Stimulated activated naive CD8-positive, alpha-beta T cell treated with anti-CD3 and anti-CD28 coated beads, Interleukin-15, amount 100 ng/mL, for 72 hours (primary cell): ENCODE results near the gene PTPRG.

Source experiments
- ATAC-seq: fragments of 150-1000 bp; cut with Tn5 transposase; 2 replicates; pipeline ENCODE4 v1.10.0; 2021; ENCODE audit warnings: mild to moderate bottlenecking, moderate library complexity
- DNase-seq, 2 donors: peaks; one replicate each; pipeline ENCODE4 v3.0.0; 2021 to 2022
- H3K27ac Mint-ChIP-seq, 2 donors: one replicate each; pipeline ENCODE4 v1.8.0; 2022; ENCODE audit warnings: mild to moderate bottlenecking in 2 of 2, mixed read lengths in 2 of 2, moderate library complexity in 2 of 2
- H3K27me3 Mint-ChIP-seq: one replicate; pipeline ENCODE4 v1.8.0; 2022; ENCODE audit warnings: mixed read lengths
- H3K4me1 Mint-ChIP-seq: one replicate; pipeline ENCODE4 v1.8.0; 2022; ENCODE audit warnings: mild to moderate bottlenecking, mixed read lengths
- H3K4me3 Mint-ChIP-seq, 2 donors: one replicate each; pipeline ENCODE4 v1.8.0; 2022; ENCODE audit warnings: mild to moderate bottlenecking in 2 of 2, mixed read lengths in 2 of 2, moderate library complexity in 1 of 2
- H3K9me3 Mint-ChIP-seq, 2 donors: one replicate each; pipeline ENCODE4 v1.8.0; 2022; ENCODE audit warnings: mixed read lengths in 2 of 2

The PTPRG gene

DNA sequence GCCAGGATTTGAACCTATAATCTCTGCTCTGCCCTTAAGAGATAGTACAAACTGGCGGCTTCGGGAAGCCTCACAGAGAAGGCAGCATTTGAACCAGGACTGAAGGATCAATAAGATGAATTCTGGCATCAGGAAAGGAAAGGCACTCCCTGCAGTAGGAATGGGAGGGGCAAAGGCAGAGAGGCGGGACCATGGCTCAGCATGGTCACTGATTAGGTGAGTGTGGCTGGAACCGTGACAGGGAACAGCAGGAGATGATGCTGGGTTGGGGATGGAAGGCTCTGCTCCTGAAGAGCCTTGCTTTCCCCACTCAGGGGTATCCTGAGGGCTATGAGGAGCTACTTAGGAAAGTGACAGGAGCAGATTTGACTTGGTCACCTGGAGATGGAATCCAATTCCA, 653.5 kb downstream of the PTPRG start:
- DNase-seq: no peak
- no peak overlapping the region for H3K27ac Mint-ChIP-seq
- ATAC-seq: no peak
- H3K4me3 Mint-ChIP-seq: no peak overlapping the region
- no peaks in the 10 kb centered on the region for H3K4me1 Mint-ChIP-seq
- H3K27me3 Mint-ChIP-seq: peaks cover 7% of the 10 kb centered on the region
- H3K9me3 Mint-ChIP-seq: no peaks in the 10 kb centered on the region

DNA sequence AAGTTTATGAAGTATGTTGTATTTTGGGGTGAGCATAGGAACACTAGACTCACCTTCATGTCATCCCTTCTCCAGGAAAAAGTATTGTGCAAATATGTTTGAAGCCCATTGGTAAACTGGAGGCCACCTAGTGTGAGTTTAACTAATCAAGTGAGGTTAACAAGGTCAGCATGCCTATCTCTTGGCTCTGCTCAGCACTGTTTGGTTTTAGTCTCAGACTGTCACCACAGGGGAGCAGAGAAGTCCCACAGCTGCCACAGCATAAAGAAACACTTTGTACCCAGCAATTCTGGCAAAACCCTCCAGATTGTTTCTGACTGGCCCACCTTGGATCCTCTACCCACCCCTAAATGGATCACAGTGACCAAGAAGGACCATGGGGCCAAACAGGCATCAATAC, 659.2 kb downstream of the PTPRG start:
- ATAC-seq (no peak), DNase-seq (no peak)
- Mint-ChIP-seq H3K4me1 (no peaks in the 10 kb centered on the region), H3K27me3 (peaks cover 12% of the 10 kb centered on the region), H3K9me3 (no peaks in the 10 kb centered on the region), H3K27ac (no peak overlapping the region), H3K4me3 (no peak overlapping the region)

DNA sequence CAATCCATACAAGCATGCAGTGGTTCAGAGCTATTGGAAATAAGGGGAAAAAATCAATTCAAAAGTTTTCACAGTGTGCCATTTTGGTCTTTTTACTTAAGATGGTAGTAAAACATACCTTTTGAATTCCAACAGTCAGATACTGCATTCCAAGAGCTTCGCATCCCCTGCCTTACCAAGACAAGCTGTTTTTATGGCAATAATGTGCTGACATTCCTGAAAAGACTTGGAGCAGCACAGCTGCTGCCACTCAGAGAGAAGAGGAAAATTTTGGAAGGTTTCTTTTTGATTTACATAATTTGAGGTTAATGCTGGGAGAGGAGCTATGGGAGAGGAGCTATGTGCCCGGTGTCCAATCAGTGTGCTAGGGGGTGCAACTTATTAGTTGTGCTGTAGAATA, 663.7 kb downstream of the PTPRG start:
- no peak for ATAC-seq
- Mint-ChIP-seq H3K4me1 (no peaks in the 10 kb centered on the region), H3K4me3 (no peak overlapping the region), H3K9me3 (no peaks in the 10 kb centered on the region), H3K27ac (no peak overlapping the region), H3K27me3 (peaks cover 22% of the 10 kb centered on the region)
- no peak for DNase-seq

DNA sequence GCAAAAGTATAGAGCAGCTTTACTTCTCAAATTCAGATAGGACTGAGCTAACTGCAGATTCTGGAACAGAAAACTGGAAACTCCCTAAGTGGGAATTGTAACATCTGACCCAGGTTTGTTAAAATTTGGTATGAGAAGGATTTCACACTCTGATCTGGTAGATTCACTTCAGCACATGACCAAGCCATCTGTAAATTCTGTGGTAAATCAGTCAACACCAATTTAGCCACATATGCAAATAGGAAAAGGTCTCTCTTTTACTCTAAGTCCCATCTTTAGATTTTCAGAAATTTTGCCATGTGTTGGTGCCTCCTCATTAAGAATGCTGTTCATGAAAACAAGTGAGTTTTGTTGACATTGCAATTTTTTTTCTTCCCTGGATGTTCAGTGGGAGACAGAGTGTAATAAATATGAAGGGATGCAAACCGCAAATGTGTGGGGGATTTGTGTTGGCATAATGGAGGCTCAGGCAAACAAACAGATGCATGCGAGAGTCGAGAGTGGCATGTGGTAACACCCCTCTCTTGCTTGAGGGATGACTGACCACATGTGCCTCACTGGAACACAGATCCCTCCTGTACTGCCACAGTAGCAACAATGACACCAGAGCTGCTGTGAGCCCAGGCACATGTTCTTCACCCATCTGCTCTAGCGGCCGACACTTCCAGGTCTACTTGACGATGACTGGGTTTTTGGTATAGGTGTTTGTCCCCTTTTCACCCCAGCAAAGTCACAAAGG, 665.4 kb downstream of the PTPRG start:
- Mint-ChIP-seq H3K27ac (no peak overlapping the region), H3K4me1 (no peaks in the 10 kb centered on the region), H3K9me3 (no peaks in the 10 kb centered on the region), H3K4me3 (no peak overlapping the region), H3K27me3 (peaks cover 31% of the 10 kb centered on the region)
- ATAC-seq (no peak), DNase-seq (no peak)

DNA sequence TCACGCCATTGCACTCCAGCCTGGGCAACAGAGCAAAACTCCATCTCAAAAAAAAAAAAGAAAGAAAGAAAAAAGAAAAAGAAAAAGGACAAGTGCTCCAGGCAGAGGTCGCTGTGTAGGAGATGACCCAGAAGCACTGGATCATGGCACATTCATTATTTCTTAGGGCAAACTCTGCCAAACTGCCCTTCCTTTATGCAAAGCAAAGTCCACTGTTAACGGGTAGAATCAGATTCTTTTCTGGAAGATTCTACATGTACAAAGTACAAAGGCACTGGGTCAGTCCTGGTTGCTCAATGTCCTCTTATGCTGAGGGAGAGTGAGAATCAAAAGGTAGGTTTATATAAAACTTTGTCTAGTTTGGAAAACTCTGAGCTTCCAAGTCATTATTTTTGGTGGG, 667.1 kb downstream of the PTPRG start:
- ATAC-seq: no peak
- Mint-ChIP-seq H3K27ac (no peak overlapping the region), H3K9me3 (no peaks in the 10 kb centered on the region), H3K27me3 (peaks cover 26% of the 10 kb centered on the region), H3K4me3 (no peak overlapping the region), H3K4me1 (no peaks in the 10 kb centered on the region)
- DNase-seq: no peak

DNA sequence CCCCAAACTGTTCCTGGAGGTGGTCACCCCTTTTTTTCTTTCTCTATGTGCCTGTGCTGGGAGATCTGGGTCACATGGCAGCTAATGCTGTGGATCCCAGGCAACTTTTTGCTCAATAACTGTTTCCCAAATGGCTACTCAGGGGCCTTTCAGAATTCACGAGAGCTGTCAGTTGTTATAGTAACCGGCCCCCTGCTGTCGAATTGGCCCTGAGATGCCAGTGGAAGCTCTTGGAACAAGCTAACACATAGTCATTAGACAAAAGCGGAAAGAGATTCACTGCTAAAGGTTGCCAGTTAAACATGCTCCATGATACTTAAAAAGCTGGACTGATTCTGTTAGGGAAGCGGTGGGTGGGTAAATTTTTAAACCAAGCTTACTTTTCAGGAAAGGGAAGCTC, 667.8 kb downstream of the PTPRG start:
- Mint-ChIP-seq H3K27me3 (peaks cover 26% of the 10 kb centered on the region), H3K4me1 (no peaks in the 10 kb centered on the region), H3K27ac (no peak overlapping the region), H3K9me3 (no peaks in the 10 kb centered on the region), H3K4me3 (no peak overlapping the region)
- ATAC-seq (no peak), DNase-seq (no peak)

DNA sequence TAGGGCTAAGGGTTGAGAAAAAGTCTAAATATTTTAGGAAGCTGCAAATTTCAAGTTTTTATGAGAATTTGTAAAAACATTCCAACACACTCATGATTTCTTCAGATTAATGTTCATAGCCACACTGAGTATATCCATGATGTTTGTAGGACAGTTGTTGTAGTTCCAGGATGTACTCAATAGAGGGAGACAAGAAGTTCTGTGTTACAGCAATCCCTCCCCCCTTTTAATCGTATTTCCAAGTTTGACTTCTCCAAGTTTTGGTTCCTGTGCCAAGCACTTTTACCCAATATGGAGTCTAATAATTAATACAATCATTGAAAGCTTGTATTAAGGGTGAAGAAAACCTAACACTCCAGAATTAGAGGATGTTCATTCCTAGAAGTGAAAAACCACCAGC, 668.5 kb downstream of the PTPRG start:
- Mint-ChIP-seq H3K27ac (no peak overlapping the region), H3K4me1 (no peaks in the 10 kb centered on the region), H3K4me3 (no peak overlapping the region), H3K9me3 (no peaks in the 10 kb centered on the region), H3K27me3 (peaks cover 26% of the 10 kb centered on the region)
- DNase-seq (no peak), ATAC-seq (no peak)

DNA sequence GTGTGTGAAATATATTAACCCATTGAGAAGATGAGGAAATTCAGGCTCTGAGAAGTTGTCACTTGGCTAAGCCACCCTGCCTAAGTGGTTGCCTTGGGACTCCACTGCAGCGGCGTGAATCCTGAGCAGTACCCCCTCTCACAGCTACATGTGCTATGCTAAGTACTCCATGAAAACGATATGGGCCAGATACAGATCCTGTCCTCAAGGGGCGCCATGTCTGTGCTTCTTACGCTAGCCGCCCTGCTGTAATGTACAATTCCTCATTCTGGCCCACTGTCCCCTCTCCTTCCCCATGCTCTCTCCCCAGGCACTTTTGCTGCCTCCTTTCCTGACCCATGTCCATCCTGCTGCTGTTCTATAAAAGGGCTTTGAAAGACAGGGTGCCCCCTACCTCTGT, 671.7 kb downstream of the PTPRG start:
- no peak overlapping the region for H3K4me3 Mint-ChIP-seq
- ATAC-seq (no peak), DNase-seq (no peak)
- peaks cover 12% of the 10 kb centered on the region for H3K27me3 Mint-ChIP-seq
- H3K27ac Mint-ChIP-seq: no peak overlapping the region
- no peaks in the 10 kb centered on the region for H3K4me1 Mint-ChIP-seq
- no peaks in the 10 kb centered on the region for H3K9me3 Mint-ChIP-seq

DNA sequence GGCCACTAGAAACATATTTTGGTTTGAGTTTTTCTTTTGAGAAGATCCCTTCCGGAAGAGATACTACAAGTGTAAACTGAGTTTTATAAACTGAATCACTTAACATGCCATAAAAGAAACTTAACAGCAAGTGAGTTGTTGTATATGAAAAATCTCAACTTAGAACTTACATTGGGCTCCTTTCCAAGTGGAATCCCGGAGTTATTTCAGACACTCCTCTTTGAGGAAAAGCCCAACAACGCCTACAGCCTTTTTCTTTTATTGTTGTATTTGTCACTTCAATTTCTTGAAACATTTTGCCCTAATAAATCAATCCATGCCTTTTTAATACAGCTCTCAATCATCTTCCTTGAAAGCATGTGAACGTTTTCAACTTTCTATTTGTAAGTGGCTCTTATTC, 674.6 kb downstream of the PTPRG start:
- ATAC-seq (no peak), DNase-seq (no peak)

DNA sequence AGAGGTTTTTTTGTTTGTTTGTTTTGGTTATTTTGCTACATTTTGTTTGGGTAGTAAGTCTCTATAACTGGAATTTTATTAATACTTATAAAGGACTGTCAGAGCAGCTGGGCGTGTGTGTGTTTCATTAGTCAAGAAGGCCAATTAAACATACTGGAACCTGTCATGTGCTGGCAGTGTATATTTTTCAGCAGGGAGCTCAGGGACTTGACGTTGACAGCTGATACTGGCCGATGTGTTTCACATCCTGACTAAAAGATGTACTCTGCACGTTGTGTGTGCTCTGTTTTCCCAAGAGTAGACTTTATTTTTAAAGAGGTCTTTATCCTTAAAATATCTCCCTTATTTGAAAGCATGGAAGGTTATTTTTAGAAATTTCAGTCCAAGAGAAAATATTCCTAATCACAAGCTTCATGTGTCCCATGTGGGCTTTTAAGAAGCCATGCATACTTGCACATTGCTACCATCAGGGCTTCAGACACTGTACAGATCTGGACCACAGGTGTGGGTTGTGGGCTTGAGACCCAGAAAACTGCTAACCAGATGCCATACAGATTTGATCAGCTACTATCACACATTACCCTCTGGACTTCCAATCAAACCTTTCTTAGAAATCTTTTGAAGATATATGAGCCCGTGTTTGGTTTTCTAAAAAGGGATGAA, 676.0 kb downstream of the PTPRG start:
- no peak for DNase-seq
- Mint-ChIP-seq H3K4me3 (no peak overlapping the region), H3K9me3 (no peaks in the 10 kb centered on the region), H3K4me1 (no peaks in the 10 kb centered on the region), H3K27ac (peak overlapping the region in 1 of 2 donors; percentile 65), H3K27me3 (peaks cover 9% of the 10 kb centered on the region)
- no peak for ATAC-seq

More for the DNA sequence above, 674.6 kb downstream of the PTPRG start:
- Mint-ChIP-seq H3K9me3 (no peaks in the 10 kb centered on the region), H3K4me1 (no peaks in the 10 kb centered on the region), H3K27me3 (peaks cover 14% of the 10 kb centered on the region), H3K4me3 (no peak overlapping the region), H3K27ac (no peak overlapping the region)

DNA sequence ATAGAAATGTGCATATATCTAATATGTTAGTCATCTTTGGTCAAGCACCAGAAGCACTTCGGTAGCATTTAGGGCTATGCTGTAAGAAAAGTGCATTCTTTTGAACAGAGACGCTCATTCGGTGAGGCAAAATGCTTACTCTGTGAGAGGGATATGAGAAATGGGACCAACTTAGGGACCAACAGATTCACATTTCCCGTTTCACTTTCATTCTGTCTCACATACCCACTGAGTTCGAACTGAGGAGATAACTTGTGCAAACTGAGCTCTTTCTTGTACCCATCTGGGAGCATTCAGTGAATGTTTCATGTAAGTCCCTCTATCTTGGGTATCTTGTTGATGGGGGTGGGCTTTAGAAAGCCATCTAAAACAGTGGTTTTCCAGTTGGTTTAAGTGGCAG, 676.6 kb downstream of the PTPRG start:
- H3K9me3 Mint-ChIP-seq: no peaks in the 10 kb centered on the region
- no peak for ATAC-seq
- no peak overlapping the region for H3K4me3 Mint-ChIP-seq
- H3K27me3 Mint-ChIP-seq: peaks cover 9% of the 10 kb centered on the region
- no peak overlapping the region for H3K27ac Mint-ChIP-seq
- DNase-seq: no peak
- no peaks in the 10 kb centered on the region for H3K4me1 Mint-ChIP-seq

DNA sequence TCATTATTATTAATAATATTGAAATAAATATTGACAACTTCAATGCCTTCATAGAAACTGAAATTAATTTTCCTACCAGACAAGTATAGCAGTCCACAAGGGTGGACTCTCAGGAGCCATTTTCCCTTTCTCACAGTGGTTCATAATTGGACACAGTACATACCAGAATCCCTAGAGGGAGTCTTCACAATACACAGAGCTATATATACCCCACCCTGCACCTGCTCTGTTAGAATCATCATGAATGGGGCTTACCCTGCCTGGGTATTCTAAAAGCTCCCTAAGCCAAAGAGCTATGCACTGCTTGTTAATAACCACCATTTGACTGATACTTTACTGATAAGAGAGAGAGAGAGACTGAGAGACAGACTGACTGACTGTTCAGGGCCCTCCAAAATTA, 677.1 kb downstream of the PTPRG start:
- Mint-ChIP-seq H3K9me3 (no peaks in the 10 kb centered on the region), H3K27ac (no peak overlapping the region)
- ATAC-seq: no peak

DNA sequence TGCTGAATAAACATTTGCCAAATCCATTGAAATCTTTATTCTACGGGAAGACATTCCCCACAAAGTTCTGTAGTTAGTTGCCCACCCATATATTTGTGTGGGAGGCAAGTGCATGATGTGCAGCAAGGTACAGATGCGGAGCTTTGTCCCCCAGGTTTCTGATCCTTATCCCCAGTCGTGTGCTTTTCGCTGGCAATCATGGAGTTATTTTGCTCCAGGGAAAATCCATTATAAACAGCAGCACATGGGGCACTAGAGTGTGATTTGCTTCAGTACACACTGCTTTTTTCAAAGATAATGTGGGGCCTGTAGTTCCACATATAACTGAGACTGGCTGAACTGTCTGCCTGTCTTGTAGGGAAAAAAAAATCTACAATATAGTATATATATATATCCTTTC, 679.9 kb downstream of the PTPRG start:
- Mint-ChIP-seq H3K27ac (no peak overlapping the region), H3K4me3 (no peak overlapping the region), H3K4me1 (no peaks in the 10 kb centered on the region), H3K9me3 (no peaks in the 10 kb centered on the region), H3K27me3 (peaks cover 21% of the 10 kb centered on the region)
- DNase-seq (no peak), ATAC-seq (no peak)

More for the DNA sequence above, 677.1 kb downstream of the PTPRG start:
- peaks cover 9% of the 10 kb centered on the region for H3K27me3 Mint-ChIP-seq
- no peak overlapping the region for H3K4me3 Mint-ChIP-seq
- H3K4me1 Mint-ChIP-seq: no peaks in the 10 kb centered on the region
- no peak for DNase-seq

DNA sequence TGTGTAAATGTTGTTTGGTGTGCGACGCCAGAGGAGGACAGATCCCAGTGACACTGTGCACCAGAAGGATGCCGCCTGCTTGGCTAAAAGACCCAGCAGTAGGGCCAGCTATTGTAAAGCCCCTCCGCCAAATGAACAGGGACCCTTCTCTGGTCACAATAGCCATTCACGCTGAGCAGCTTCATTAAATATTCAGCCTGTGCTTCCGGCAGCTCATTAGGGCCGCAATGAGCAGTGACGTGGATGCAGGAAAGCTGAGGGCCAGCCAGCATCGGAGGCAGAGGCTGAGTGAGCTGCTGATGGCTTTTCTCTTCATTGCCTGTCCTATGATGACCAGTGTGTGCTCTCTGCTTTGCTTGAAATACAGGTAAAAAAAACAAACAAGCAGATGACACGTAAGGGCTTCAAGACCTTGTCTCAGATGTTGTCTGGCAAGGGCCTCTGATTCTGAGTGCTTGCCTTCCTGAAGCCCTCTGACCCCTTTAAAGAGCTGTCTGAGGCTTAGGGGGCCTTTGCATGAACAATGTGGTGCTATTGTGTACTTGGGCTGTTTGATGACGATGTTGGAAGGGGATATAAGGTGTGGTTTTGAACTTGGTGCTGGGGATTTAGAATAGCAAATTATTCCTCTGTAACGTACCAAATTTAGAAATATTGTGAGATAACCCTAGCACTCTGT, 681.6 kb downstream of the PTPRG start:
- ATAC-seq (no peak), DNase-seq (no peak)
- Mint-ChIP-seq H3K4me3 (no peak overlapping the region), H3K27ac (no peak overlapping the region), H3K4me1 (no peaks in the 10 kb centered on the region), H3K9me3 (no peaks in the 10 kb centered on the region), H3K27me3 (peaks cover 29% of the 10 kb centered on the region)

DNA sequence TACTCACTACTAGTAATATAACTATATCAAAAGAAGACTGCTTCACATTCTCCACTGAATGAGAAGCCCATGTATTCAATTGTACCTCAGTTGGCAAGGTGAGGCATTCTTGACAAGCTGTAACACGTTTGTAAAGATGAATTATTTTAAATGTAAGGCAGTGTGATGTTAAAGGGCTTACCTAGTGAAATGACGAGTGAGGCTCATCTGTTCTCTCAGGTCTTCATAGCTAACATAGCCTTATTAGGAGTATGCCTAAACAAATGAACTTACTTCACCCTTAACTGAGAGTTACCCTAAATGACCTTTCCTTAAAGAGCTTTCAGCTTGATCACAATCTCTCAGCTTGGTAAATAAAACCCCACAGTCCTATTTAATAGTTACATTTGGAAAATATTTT, 684.7 kb downstream of the PTPRG start:
- Mint-ChIP-seq H3K4me3 (no peak overlapping the region), H3K27me3 (peaks cover 22% of the 10 kb centered on the region), H3K9me3 (no peaks in the 10 kb centered on the region), H3K27ac (no peak overlapping the region), H3K4me1 (no peaks in the 10 kb centered on the region)
- ATAC-seq: no peak
- no peak for DNase-seq

DNA sequence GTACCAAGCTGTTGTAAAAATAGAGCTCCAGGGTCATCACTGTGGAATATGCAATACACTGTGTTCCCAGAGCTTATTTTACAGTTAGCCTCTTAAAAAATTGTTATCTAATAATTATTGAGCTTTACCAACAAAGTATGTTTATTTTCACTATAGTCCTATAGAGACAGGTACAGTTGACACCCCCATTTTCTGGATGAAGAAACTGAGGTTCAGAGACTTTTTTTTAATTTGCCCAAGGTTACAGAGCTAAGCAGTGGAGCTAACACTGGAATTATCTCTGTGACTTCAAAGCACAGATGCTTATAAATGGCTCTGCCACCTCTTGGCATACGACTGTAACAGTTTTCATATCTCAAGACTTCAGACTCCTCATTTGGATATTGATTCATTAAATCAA, 685.6 kb downstream of the PTPRG start:
- ATAC-seq: no peak

More for the DNA sequence above, 685.6 kb downstream of the PTPRG start:
- Mint-ChIP-seq H3K4me3 (no peak overlapping the region), H3K27me3 (peaks cover 22% of the 10 kb centered on the region), H3K9me3 (no peaks in the 10 kb centered on the region), H3K4me1 (no peaks in the 10 kb centered on the region), H3K27ac (no peak overlapping the region)
- DNase-seq: no peak
